NOMO-1 treated with DMSO at 0.1 percent for 48 hours (cell line): Measurements from ENCODE around the gene ANXA2R.

Experiments used
- DNase-seq: peaks from one replicate; lab custom pipeline; 2025; ENCODE audit not compliant: unreplicated experiment; lab: John Stamatoyannopoulos, UW

ANXA2R gene

GRCh38 chr5:43001748-43002147 lies 38.4 kb downstream of the ANXA2R start:
- DNase-seq, result no peak

- no peak for DNase-seq
These were observed 39.2 kb downstream of the ANXA2R start for GRCh38 chr5:43000914-43001313.

GRCh38 chr5:43000111-43000840 lies 39.8 kb downstream of the ANXA2R start:
- no peak for DNase-seq

- DNase-seq, result no peak
These were observed 44.8 kb downstream of the ANXA2R start for GRCh38 chr5:42995360-42995751.

- DNase-seq, result peak; percentile 98
These were observed 45.4 kb downstream of the ANXA2R start for GRCh38 chr5:42994555-42995359.

GRCh38 chr5:42994246-42994554 lies 45.9 kb downstream of the ANXA2R start:
- DNase-seq, result no peak

- peak; percentile 81 for DNase-seq
These were observed 46.4 kb downstream of the ANXA2R start for GRCh38 chr5:42993516-42994245.

- peak; percentile 99 for DNase-seq
These were observed 47.8 kb downstream of the ANXA2R start for GRCh38 chr5:42992088-42992879.

- no peak for DNase-seq
These were observed 48.6 kb downstream of the ANXA2R start for GRCh38 chr5:42991404-42992087.

GRCh38 chr5:42990892-42991291 lies 49.2 kb downstream of the ANXA2R start:
- no peak for DNase-seq
